Nephron (organoid): ENCODE data around the gene SMYD3.

Experiments
- H3K27ac Mint-ChIP-seq, 3 experiments: 2 replicates each; pipeline ENCODE4 v1.8.0; 2020; ENCODE audit warnings: mixed read lengths in 3 of 3, mild to moderate bottlenecking in 2 of 3, moderate library complexity in 1 of 3
- H3K27me3 Mint-ChIP-seq: 2 replicates; pipeline ENCODE4 v1.8.0; 2021; ENCODE audit warnings: low read depth, mild to moderate bottlenecking, moderate library complexity, mixed read lengths
- H3K36me3 Mint-ChIP-seq: 2 replicates; pipeline ENCODE4 v1.8.0; 2020; ENCODE audit warnings: low read depth, mixed read lengths
- H3K4me1 Mint-ChIP-seq: 2 replicates; pipeline ENCODE4 v1.8.0; 2020; ENCODE audit warnings: mixed read lengths
- H3K4me3 Mint-ChIP-seq, 3 experiments: 2 replicates each; pipeline ENCODE4 v1.8.0; 2020; ENCODE audit warnings: mild to moderate bottlenecking in 3 of 3, mixed read lengths in 3 of 3, moderate library complexity in 2 of 3
- H3K9me3 Mint-ChIP-seq: 2 replicates; pipeline ENCODE4 v1.8.0; 2020; ENCODE audit warnings: mixed read lengths
- TF ChIP-seq, protein P1 (sequence below), 3 experiments: fragments of 200-600 bp; sonication (generic); IDR thresholded peaks; one replicate each; pipeline ENCODE4 v1.5.0; 2021; ENCODE audit warnings: antibody characterized with exemption in 3 of 3; ENCODE audit not compliant: unreplicated experiment in 3 of 3

Gene SMYD3

DNA sequence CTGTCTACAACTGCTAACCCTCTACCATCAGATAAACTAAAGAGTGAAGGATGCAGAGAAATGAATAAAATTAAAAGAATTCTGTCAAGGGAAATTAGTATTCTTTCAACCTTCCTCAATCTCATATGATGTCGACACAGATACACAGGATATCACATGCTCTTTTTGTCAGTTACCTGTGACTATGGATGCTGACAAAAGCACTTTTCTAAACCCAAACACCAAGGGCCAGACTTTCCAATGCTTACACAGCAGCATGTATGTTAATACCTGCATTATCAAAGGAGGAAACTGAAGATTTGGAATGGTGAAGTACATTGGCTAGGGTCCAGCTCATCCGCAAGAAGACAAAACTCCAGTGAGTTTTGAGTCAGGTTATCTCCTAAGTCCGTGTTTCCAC, 294.0 kb downstream of the SMYD3 start:
- Mint-ChIP-seq H3K4me1 (peaks cover 4% of the 10 kb centered on the region), H3K27ac (no peak overlapping the region), H3K27me3 (no peaks in the 10 kb centered on the region), H3K9me3 (no peaks in the 10 kb centered on the region), H3K4me3 (no peak overlapping the region), H3K36me3 (no peaks in the 10 kb centered on the region)
- TF ChIP-seq, protein P1, sequence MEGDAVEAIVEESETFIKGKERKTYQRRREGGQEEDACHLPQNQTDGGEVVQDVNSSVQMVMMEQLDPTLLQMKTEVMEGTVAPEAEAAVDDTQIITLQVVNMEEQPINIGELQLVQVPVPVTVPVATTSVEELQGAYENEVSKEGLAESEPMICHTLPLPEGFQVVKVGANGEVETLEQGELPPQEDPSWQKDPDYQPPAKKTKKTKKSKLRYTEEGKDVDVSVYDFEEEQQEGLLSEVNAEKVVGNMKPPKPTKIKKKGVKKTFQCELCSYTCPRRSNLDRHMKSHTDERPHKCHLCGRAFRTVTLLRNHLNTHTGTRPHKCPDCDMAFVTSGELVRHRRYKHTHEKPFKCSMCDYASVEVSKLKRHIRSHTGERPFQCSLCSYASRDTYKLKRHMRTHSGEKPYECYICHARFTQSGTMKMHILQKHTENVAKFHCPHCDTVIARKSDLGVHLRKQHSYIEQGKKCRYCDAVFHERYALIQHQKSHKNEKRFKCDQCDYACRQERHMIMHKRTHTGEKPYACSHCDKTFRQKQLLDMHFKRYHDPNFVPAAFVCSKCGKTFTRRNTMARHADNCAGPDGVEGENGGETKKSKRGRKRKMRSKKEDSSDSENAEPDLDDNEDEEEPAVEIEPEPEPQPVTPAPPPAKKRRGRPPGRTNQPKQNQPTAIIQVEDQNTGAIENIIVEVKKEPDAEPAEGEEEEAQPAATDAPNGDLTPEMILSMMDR (IDR thresholded peaks at IDR 0.05; ENCODE audit: unreplicated experiment in 3 of 3) = no peak

DNA sequence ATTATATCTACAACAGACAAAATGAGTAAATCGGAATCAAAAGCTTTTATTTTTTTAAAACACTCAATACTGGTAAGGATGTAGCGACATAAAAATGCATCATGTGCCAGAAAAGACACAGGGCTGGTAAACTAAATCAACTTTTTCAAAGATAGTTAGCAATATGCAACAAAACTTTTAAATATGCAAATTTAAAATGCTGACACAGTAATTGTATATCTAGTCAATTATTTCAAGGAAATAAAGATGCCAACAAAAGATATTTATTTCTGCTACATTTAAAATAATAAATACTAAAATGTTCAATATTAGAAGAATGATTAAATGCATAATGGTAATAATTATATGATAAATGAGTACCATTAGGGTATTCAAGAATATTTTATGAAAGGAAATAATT, 295.1 kb downstream of the SMYD3 start:
- H3K4me1 Mint-ChIP-seq = peaks cover 4% of the 10 kb centered on the region
- no peaks in the 10 kb centered on the region for H3K36me3 Mint-ChIP-seq
- TF ChIP-seq, protein P1 (IDR thresholded peaks at IDR 0.05; ENCODE audit: unreplicated experiment in 3 of 3) = no peak
- H3K27ac Mint-ChIP-seq = no peak overlapping the region
- H3K27me3 Mint-ChIP-seq = no peaks in the 10 kb centered on the region
- H3K9me3 Mint-ChIP-seq = no peaks in the 10 kb centered on the region
- H3K4me3 Mint-ChIP-seq = no peak overlapping the region

DNA sequence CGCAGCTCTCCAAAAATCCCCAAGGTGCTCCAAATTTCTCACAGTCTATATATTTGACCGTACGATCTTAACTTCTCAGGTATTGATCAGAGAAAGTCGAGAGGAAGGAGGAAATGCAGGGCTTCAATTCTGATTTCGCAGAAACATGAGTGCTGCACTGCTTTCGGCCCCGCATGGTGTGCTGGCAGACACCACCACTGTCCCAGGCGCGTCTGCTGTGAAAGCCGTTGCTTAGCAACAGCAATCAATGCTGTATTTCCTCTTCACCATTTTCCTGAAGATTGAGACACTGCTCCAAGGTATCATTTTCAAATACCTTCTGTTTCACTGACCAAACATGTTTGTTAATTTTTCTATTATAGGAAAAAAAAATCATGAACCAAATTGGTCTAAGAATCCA, 296.3 kb downstream of the SMYD3 start:
- H3K27me3 Mint-ChIP-seq = no peaks in the 10 kb centered on the region
- TF ChIP-seq, protein P1 (IDR thresholded peaks at IDR 0.05; ENCODE audit: unreplicated experiment in 3 of 3) = no peak
- H3K9me3 Mint-ChIP-seq = no peaks in the 10 kb centered on the region
- no peak overlapping the region for H3K27ac Mint-ChIP-seq
- H3K4me3 Mint-ChIP-seq = no peak overlapping the region
- H3K4me1 Mint-ChIP-seq = peaks cover 4% of the 10 kb centered on the region
- no peaks in the 10 kb centered on the region for H3K36me3 Mint-ChIP-seq

DNA sequence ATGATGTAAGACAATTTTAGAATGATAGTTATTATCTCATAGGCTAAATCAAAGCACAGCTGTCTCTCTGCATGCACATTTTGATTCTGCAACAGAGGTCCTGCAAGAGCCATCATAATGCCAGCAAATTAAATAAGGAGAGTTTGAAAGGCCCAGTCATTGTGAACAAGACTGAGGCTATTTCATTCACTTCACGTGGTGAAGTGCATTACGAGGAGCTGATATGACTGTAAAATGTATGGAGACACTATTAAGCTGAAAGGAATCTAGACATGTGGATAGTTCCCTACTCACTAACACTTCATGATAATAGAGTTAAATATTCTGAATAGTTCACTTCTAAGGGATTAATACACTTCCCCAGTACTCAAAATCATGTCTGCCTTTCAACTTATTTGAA, 299.0 kb downstream of the SMYD3 start:
- Mint-ChIP-seq H3K4me1 (no peaks in the 10 kb centered on the region), H3K9me3 (no peaks in the 10 kb centered on the region), H3K4me3 (no peak overlapping the region), H3K27ac (no peak overlapping the region), H3K27me3 (no peaks in the 10 kb centered on the region), H3K36me3 (no peaks in the 10 kb centered on the region)
- TF ChIP-seq, protein P1 (IDR thresholded peaks at IDR 0.05; ENCODE audit: unreplicated experiment in 3 of 3) = no peak

DNA sequence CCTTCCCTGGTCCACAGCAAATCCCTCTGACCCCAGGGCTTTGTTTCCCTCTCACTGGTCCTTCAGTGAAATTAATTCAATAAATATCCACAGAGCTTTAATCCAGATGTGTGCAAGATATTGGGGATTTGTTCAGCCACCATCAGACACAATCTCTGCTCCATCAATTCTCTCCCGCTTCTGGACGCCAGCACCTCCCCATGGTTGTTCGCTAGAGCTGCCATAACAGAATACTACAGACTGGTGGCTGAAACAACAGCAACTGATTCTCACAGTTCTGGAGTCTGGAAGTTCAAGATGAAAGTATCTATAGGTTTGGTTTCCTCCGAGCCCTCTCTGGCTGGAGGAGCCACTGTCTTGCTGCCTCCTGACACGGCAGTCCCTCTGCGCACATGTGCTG, 303.9 kb downstream of the SMYD3 start:
- H3K9me3 Mint-ChIP-seq = no peaks in the 10 kb centered on the region
- H3K36me3 Mint-ChIP-seq = no peaks in the 10 kb centered on the region
- no peaks in the 10 kb centered on the region for H3K4me1 Mint-ChIP-seq
- H3K27me3 Mint-ChIP-seq = no peaks in the 10 kb centered on the region
- no peak overlapping the region for H3K4me3 Mint-ChIP-seq
- no peak overlapping the region for H3K27ac Mint-ChIP-seq
- TF ChIP-seq, protein P1 (IDR thresholded peaks at IDR 0.05; ENCODE audit: unreplicated experiment in 3 of 3) = no peak

DNA sequence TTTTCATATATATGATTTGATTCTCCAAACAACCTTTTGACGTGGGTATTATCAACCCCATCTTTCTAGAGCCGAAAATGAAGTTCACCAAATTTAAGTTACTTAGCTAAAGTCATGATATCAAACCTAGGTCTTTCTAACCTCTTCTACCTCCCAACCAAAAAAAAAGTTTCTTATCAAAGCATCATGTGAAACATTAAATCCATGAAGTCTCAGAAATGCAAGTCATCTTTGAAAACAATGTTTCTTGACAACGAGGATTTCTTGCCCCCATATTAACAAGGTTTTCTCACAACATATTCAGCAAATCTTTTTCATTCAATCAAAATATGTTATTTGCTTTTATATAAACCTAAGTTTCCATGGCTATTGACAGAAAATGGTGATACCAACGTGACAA, 306.3 kb downstream of the SMYD3 start:
- Mint-ChIP-seq H3K9me3 (no peaks in the 10 kb centered on the region), H3K4me3 (no peak overlapping the region), H3K36me3 (no peaks in the 10 kb centered on the region), H3K27me3 (no peaks in the 10 kb centered on the region), H3K27ac (no peak overlapping the region), H3K4me1 (no peaks in the 10 kb centered on the region)
- TF ChIP-seq, protein P1 (IDR thresholded peaks at IDR 0.05; ENCODE audit: unreplicated experiment in 3 of 3) = no peak
